ENCODE results near the gene H1-8.

H1-8 gene

GRCh38 chr3:129521611-129522010 is 21.4 kb upstream of the H1-8 start:
- no peaks in the 10 kb centered on the region for H3K36me3 ChIP-seq
- H3K9me3 ChIP-seq, result no peaks in the 10 kb centered on the region
- no peak for DNase-seq

GRCh38 chr3:129522953-129523352 is 20.0 kb upstream of the H1-8 start:
- TF ChIP-seq CTCF (IDR thresholded peaks at IDR 0.05; ENCODE audit: low read depth, low read length), result no peak

More at GRCh38 chr3:129521611-129522010, 21.4 kb upstream of the H1-8 start:
- no peaks in the 10 kb centered on the region for H3K27me3 ChIP-seq
- H3K4me1 ChIP-seq, result no peaks in the 10 kb centered on the region
- no peak overlapping the region for H3K4me3 ChIP-seq (ENCODE audit: low read depth, low read length)
- TF ChIP-seq CTCF (IDR thresholded peaks at IDR 0.05; ENCODE audit: low read depth, low read length), result no peak

GRCh38 chr3:129524081-129524480 is 18.9 kb upstream of the H1-8 start:
- no peaks in the 10 kb centered on the region for H3K4me1 ChIP-seq
- no peaks in the 10 kb centered on the region for H3K9me3 ChIP-seq
- H3K27me3 ChIP-seq, result no peaks in the 10 kb centered on the region
- H3K4me3 ChIP-seq (ENCODE audit: low read depth, low read length), result no peak overlapping the region
- no peak for DNase-seq
- no peaks in the 10 kb centered on the region for H3K36me3 ChIP-seq
- no peak for TF ChIP-seq CTCF (IDR thresholded peaks at IDR 0.05; ENCODE audit: low read depth, low read length)

More at GRCh38 chr3:129522953-129523352, 20.0 kb upstream of the H1-8 start:
- no peaks in the 10 kb centered on the region for H3K27me3 ChIP-seq
- no peaks in the 10 kb centered on the region for H3K4me1 ChIP-seq
- no peak overlapping the region for H3K4me3 ChIP-seq (ENCODE audit: low read depth, low read length)
- no peaks in the 10 kb centered on the region for H3K36me3 ChIP-seq
- DNase-seq, result no peak
- H3K9me3 ChIP-seq, result no peaks in the 10 kb centered on the region

GRCh38 chr3:129525341-129525968 is 17.5 kb upstream of the H1-8 start:
- no peak for TF ChIP-seq CTCF (IDR thresholded peaks at IDR 0.05; ENCODE audit: low read depth, low read length)
- no peak for DNase-seq
- H3K4me1 ChIP-seq, result no peaks in the 10 kb centered on the region
- no peaks in the 10 kb centered on the region for H3K27me3 ChIP-seq
- no peaks in the 10 kb centered on the region for H3K36me3 ChIP-seq
- no peaks in the 10 kb centered on the region for H3K9me3 ChIP-seq
- H3K4me3 ChIP-seq (ENCODE audit: low read depth, low read length), result no peak overlapping the region

- no peak for DNase-seq
- TF ChIP-seq CTCF (IDR thresholded peaks at IDR 0.05; ENCODE audit: low read depth, low read length), result no peak
These were observed 16.7 kb upstream of the H1-8 start for GRCh38 chr3:129526121-129526900.

GRCh38 chr3:129527262-129527661 is 15.7 kb upstream of the H1-8 start:
- no peaks in the 10 kb centered on the region for H3K36me3 ChIP-seq
- no peaks in the 10 kb centered on the region for H3K27me3 ChIP-seq
- H3K9me3 ChIP-seq, result no peaks in the 10 kb centered on the region
- H3K4me1 ChIP-seq, result no peaks in the 10 kb centered on the region
- no peak for DNase-seq
- no peak overlapping the region for H3K4me3 ChIP-seq (ENCODE audit: low read depth, low read length)
- TF ChIP-seq CTCF (IDR thresholded peaks at IDR 0.05; ENCODE audit: low read depth, low read length), result no peak

More at GRCh38 chr3:129526121-129526900, 16.7 kb upstream of the H1-8 start:
- no peaks in the 10 kb centered on the region for H3K9me3 ChIP-seq
- H3K4me3 ChIP-seq (ENCODE audit: low read depth, low read length), result no peak overlapping the region
- H3K36me3 ChIP-seq, result no peaks in the 10 kb centered on the region
- H3K27me3 ChIP-seq, result no peaks in the 10 kb centered on the region
- H3K4me1 ChIP-seq, result no peaks in the 10 kb centered on the region
